ENCODE data around the gene BGLAP.

The BGLAP gene

DNA sequence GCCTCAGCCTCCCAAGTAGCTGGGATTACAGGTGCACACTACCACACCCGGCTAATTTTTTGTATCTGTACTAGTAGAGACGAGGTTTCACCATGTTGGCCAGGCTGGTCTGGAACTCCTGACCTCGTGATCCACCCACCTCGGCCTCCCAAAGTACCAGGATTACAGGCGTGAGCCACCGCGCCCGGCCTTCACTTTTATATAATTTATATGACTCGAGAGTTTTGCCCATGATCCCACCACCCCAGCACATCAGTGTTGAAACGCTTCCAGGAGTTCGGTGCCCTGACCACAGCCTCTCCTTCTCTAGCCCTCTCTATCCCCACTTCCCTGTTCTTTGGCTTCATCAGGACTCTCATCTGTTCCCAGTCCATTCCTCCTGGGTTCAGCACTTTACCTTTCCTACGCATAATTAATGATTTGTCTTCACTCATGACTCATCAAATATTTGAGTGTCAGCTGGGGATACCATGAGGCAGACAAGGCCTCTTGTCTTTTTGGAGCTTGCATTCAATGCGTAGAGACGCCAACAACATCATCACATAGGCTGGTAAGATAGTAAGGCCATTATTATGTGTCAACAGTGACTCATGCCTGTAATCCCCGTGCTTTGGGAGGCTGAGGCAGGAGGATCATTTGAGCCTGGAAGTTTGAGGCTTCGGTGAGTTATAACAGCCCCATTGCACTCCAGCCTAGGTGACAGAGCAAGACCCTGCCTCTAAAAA, 27.8 kb upstream of the BGLAP start (continued):
- TF ChIP-seq, protein P1, sequence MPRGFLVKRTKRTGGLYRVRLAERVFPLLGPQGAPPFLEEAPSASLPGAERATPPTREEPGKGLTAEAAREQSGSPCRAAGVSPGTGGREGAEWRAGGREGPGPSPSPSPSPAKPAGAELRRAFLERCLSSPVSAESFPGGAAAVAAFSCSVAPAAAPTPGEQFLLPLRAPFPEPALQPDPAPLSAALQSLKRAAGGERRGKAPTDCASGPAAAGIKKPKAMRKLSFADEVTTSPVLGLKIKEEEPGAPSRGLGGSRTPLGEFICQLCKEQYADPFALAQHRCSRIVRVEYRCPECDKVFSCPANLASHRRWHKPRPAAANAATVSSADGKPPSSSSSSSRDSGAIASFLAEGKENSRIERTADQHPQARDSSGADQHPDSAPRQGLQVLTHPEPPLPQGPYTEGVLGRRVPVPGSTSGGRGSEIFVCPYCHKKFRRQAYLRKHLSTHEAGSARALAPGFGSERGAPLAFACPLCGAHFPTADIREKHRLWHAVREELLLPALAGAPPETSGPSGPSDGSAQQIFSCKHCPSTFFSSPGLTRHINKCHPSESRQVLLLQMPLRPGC (tag by site-specific recombination; IDR thresholded peaks at IDR 0.05): no peak
- TF ChIP-seq ZNF366 (tag by site-specific recombination; conservative IDR thresholded peaks at IDR 0.05): peak; percentile 38
- no peak for TF ChIP-seq ZNF624 (tag by site-specific recombination; IDR thresholded peaks at IDR 0.05)
- TF ChIP-seq ZNF544 (tag by site-specific recombination; IDR thresholded peaks at IDR 0.05): no peak
- 0 out of 2 replicates have a peak, but pooled peaks have one; percentile 24 for TF ChIP-seq ZNF629 (tag by site-specific recombination; IDR thresholded peaks at IDR 0.05)
- TF ChIP-seq ZSCAN23 (tag by site-specific recombination; IDR thresholded peaks at IDR 0.05): no peak
- no peak for TF ChIP-seq ZNF621 (tag by site-specific recombination; IDR thresholded peaks at IDR 0.05)
- TF ChIP-seq, protein P2, sequence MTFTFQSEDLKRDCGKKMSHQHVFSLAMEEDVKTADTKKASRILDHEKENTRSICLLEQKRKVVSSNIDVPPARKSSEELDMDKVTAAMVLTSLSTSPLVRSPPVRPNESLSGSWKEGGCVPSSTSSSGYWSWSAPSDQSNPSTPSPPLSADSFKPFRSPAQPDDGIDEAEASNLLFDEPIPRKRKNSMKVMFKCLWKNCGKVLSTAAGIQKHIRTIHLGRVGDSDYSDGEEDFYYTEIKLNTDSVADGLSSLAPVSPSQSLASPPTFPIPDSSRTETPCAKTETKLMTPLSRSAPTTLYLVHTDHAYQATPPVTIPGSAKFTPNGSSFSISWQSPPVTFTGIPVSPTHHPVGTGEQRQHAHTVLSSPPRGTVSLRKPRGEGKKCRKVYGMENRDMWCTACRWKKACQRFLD (tag by site-specific recombination; IDR thresholded peaks at IDR 0.05): no peak
- TF ChIP-seq, protein P3, sequence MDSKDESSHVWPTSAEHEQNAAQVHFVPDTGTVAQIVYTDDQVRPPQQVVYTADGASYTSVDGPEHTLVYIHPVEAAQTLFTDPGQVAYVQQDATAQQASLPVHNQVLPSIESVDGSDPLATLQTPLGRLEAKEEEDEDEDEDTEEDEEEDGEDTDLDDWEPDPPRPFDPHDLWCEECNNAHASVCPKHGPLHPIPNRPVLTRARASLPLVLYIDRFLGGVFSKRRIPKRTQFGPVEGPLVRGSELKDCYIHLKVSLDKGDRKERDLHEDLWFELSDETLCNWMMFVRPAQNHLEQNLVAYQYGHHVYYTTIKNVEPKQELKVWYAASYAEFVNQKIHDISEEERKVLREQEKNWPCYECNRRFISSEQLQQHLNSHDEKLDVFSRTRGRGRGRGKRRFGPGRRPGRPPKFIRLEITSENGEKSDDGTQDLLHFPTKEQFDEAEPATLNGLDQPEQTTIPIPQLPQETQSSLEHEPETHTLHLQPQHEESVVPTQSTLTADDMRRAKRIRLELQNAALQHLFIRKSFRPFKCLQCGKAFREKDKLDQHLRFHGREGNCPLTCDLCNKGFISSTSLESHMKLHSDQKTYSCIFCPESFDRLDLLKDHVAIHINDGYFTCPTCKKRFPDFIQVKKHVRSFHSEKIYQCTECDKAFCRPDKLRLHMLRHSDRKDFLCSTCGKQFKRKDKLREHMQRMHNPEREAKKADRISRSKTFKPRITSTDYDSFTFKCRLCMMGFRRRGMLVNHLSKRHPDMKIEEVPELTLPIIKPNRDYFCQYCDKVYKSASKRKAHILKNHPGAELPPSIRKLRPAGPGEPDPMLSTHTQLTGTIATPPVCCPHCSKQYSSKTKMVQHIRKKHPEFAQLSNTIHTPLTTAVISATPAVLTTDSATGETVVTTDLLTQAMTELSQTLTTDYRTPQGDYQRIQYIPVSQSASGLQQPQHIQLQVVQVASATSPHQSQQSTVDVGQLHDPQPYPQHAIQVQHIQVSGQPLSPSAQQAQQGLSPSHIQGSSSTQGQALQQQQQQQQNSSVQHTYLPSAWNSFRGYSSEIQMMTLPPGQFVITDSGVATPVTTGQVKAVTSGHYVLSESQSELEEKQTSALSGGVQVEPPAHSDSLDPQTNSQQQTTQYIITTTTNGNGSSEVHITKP (tag by site-specific recombination; IDR thresholded peaks at IDR 0.05): no peak
- TF ChIP-seq, protein P4, sequence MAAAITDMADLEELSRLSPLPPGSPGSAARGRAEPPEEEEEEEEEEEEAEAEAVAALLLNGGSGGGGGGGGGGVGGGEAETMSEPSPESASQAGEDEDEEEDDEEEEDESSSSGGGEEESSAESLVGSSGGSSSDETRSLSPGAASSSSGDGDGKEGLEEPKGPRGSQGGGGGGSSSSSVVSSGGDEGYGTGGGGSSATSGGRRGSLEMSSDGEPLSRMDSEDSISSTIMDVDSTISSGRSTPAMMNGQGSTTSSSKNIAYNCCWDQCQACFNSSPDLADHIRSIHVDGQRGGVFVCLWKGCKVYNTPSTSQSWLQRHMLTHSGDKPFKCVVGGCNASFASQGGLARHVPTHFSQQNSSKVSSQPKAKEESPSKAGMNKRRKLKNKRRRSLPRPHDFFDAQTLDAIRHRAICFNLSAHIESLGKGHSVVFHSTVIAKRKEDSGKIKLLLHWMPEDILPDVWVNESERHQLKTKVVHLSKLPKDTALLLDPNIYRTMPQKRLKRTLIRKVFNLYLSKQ (tag by site-specific recombination; IDR thresholded peaks at IDR 0.05; ENCODE audit: borderline replicate concordance): no peak
- TF ChIP-seq, protein P5, sequence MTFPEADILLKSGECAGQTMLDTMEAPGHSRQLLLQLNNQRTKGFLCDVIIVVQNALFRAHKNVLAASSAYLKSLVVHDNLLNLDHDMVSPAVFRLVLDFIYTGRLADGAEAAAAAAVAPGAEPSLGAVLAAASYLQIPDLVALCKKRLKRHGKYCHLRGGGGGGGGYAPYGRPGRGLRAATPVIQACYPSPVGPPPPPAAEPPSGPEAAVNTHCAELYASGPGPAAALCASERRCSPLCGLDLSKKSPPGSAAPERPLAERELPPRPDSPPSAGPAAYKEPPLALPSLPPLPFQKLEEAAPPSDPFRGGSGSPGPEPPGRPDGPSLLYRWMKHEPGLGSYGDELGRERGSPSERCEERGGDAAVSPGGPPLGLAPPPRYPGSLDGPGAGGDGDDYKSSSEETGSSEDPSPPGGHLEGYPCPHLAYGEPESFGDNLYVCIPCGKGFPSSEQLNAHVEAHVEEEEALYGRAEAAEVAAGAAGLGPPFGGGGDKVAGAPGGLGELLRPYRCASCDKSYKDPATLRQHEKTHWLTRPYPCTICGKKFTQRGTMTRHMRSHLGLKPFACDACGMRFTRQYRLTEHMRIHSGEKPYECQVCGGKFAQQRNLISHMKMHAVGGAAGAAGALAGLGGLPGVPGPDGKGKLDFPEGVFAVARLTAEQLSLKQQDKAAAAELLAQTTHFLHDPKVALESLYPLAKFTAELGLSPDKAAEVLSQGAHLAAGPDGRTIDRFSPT (tag by site-specific recombination; IDR thresholded peaks at IDR 0.05): peak; percentile 31; the same call in 1 of the 2 replicates
- TF ChIP-seq ZNF248 (tag by site-specific recombination; IDR thresholded peaks at IDR 0.05): no peak
- no peak for TF ChIP-seq ZNF555 (tag by site-specific recombination; conservative IDR thresholded peaks at IDR 0.05)
- TF ChIP-seq, protein P6, sequence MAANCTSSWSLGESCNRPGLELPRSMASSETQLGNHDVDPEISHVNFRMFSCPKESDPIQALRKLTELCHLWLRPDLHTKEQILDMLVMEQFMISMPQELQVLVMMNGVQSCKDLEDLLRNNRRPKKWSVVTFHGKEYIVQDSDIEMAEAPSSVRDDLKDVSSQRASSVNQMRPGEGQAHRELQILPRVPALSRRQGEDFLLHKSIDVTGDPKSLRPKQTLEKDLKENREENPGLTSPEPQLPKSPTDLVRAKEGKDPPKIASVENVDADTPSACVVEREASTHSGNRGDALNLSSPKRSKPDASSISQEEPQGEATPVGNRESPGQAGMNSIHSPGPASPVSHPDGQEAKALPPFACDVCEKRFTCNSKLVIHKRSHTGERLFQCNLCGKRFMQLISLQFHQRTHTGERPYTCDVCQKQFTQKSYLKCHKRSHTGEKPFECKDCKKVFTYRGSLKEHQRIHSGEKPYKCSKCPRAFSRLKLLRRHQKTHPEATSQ (tag by site-specific recombination; IDR thresholded peaks at IDR 0.05): no peak
- no peak for TF ChIP-seq GLIS2 (tag by site-specific recombination; IDR thresholded peaks at IDR 0.05)
- TF ChIP-seq ZNF138 (tag by site-specific recombination; IDR thresholded peaks at IDR 0.05; ENCODE audit: borderline replicate concordance): no peak
- TF ChIP-seq, protein P7, sequence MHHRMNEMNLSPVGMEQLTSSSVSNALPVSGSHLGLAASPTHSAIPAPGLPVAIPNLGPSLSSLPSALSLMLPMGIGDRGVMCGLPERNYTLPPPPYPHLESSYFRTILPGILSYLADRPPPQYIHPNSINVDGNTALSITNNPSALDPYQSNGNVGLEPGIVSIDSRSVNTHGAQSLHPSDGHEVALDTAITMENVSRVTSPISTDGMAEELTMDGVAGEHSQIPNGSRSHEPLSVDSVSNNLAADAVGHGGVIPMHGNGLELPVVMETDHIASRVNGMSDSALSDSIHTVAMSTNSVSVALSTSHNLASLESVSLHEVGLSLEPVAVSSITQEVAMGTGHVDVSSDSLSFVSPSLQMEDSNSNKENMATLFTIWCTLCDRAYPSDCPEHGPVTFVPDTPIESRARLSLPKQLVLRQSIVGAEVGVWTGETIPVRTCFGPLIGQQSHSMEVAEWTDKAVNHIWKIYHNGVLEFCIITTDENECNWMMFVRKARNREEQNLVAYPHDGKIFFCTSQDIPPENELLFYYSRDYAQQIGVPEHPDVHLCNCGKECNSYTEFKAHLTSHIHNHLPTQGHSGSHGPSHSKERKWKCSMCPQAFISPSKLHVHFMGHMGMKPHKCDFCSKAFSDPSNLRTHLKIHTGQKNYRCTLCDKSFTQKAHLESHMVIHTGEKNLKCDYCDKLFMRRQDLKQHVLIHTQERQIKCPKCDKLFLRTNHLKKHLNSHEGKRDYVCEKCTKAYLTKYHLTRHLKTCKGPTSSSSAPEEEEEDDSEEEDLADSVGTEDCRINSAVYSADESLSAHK (tag by site-specific recombination; IDR thresholded peaks at IDR 0.05): no peak
- TF ChIP-seq ZNF23 (tag by site-specific recombination; IDR thresholded peaks at IDR 0.05; ENCODE audit: borderline replicate concordance): no peak
- TF ChIP-seq, protein P8, sequence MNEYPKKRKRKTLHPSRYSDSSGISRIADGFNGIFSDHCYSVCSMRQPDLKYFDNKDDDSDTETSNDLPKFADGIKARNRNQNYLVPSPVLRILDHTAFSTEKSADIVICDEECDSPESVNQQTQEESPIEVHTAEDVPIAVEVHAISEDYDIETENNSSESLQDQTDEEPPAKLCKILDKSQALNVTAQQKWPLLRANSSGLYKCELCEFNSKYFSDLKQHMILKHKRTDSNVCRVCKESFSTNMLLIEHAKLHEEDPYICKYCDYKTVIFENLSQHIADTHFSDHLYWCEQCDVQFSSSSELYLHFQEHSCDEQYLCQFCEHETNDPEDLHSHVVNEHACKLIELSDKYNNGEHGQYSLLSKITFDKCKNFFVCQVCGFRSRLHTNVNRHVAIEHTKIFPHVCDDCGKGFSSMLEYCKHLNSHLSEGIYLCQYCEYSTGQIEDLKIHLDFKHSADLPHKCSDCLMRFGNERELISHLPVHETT (tag by site-specific recombination; IDR thresholded peaks at IDR 0.05): no peak
- no peak for TF ChIP-seq ZBTB1 (tag by site-specific recombination; IDR thresholded peaks at IDR 0.05)
- TF ChIP-seq ZNF174 (tag by site-specific recombination; IDR thresholded peaks at IDR 0.05): no peak
- no peak for TF ChIP-seq PRDM1 (tag by site-specific recombination; IDR thresholded peaks at IDR 0.05)
- no peak for TF ChIP-seq ZNF239 (tag by site-specific recombination; IDR thresholded peaks at IDR 0.05)
- TF ChIP-seq BCL11B (tag by site-specific recombination; IDR thresholded peaks at IDR 0.05; ENCODE audit: low read depth): no peak

All from HEK293 (cell line).